Erythroblast (primary cell): ENCODE data around the gene SYN1.

Source experiments
- DNase-seq, 2 experiments: peaks; one replicate each; lab custom pipeline; 2025; lab: John Stamatoyannopoulos, UW
- GATA1 ChIP-seq: IDR thresholded peaks from 2 replicates; pipeline ENCODE4 v1.6.1; 2011; ENCODE audit warnings: low read depth, mild to moderate bottlenecking, control low read depth, low read length, moderate library complexity
- POLR2A ChIP-seq: IDR thresholded peaks from 2 replicates; pipeline ENCODE4 v1.6.1; 2011; ENCODE audit warnings: mild to moderate bottlenecking, low read length

SYN1 gene

DNA sequence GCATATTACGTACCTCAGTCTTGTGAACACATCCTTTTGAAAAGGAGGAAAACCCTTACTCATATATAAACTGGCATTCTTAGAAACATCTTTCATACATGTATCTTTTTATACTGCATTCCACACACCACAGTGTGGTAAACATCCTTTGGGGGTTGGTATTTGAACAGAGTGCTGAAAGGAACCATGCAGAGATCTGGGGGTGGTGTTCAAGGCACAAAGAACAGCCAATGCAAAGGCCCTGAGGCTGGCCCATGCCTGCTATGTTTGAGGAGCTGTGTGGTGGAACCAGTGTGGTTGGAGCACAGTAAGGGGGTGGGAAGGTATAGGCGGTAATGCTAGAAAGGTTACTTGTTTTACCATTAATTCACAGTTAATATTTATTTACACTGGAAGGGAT is 28.7 kb upstream of the SYN1 start:
- no peak for TF ChIP-seq POLR2A
- DNase-seq, result no peak

DNA sequence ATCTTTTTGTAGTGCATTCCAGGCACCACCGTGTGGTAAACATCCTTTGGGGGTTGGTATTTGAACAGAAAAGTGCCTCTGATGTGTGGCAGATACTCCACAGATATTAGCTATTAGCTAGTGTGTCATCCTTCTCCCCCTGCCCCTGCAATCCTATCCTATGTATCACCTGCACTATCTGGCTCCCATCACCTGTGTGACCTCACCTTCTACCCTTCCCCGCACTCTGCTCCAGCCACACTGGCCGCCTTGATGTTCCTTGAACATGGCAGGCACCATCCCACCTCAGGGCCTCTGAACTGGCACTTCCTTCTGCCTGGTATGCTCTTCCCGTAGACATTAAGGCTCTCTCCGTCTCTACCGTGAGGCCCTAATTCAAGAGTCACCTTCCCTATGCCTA is 27.0 kb upstream of the SYN1 start:
- DNase-seq, result no peak
- TF ChIP-seq GATA1 (no peak), POLR2A (no peak)

DNA sequence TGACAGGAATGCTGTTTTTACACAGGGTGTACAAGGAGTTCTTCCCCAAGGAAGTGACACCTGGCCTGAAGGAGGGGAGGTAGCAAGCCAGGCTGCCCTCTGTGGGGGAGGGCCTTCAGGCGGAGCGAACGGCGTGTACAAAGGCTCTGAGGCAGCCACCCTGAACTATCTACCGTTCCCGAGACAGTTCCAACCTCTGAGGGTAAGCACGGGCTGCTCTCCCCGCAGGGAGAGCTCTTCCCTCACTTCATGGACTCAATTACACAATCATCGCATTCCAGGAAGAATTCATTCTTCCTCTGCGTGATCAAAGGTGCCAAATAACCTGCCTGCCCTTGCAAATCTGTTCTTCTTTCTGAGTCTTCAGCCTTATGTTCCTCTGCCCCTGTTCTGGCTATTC is 25.9 kb upstream of the SYN1 start:
- no peak for TF ChIP-seq POLR2A
- no peak for TF ChIP-seq GATA1
- no peak for DNase-seq

DNA sequence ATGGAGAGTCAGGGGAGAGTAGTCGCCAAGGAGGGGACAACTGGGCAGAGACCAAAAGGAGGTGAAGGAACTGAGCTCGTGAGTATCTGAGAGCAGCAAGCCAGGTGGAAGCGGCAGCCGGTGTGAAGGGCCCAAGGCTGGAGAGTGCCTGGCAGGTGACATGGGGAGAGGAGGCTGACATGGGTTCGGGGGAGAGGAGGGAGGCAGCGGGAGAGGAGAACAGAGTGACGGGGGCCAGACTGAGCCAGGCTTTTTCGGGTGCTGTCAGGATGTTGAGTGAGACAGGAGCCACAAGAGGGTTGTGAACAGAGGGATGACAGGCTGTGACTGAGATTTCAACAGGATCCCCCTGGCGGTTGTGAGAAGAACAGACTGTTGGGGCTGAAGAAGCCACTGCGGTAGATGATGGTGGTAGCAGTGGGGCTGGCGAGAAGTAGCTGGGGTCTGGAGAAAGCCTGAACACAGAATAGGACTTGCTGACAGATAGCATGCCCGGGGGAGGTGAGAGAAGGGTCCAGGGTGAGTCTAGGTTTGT is 25.0 kb upstream of the SYN1 start:
- peak; percentile 13 to 32 for DNase-seq
- TF ChIP-seq GATA1 (no peak), POLR2A (no peak)

DNA sequence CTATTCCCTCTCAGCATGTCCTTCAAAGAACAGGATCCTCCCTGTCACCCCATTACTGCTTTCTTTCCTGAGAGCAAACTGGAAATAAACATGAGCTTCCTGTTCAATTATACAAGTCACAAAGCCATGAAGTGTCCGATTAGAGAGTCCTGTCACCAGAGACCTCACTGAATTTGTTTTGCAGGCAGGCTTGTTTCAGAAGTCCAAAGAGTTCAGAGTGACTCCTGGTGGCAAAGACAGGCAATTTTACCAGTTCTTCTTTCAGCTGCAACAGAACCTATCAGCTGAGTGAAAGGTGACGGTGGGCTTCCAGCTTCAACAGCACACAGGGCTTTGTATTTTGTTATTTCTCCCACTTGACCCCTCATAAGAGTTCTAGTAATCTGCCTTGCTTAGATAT is 24.3 kb upstream of the SYN1 start:
- TF ChIP-seq POLR2A (no peak), GATA1 (no peak)
- peak; percentile 13 to 33 for DNase-seq

DNA sequence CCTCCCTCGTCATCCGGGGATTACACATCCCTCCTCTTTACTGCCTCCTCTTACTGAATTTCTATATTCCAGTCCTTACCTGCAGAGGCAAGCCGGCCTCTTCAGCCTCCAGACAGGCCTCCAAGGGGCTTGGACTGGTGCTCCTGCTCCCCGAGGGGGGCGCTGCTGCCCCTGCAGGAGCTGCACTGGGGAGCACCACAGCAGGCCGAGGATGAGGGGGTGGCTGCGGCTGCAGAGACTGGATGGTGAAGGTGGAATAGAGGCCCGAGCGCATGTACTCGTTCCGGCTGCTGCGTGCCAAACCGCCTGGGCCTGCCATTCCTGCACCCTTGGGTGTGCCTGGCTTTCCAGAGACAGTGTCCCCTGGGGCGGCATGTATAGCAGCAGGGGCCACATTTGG is 19.2 kb upstream of the SYN1 start:
- no peak for DNase-seq
- TF ChIP-seq GATA1, result no peak
- no peak for TF ChIP-seq POLR2A

DNA sequence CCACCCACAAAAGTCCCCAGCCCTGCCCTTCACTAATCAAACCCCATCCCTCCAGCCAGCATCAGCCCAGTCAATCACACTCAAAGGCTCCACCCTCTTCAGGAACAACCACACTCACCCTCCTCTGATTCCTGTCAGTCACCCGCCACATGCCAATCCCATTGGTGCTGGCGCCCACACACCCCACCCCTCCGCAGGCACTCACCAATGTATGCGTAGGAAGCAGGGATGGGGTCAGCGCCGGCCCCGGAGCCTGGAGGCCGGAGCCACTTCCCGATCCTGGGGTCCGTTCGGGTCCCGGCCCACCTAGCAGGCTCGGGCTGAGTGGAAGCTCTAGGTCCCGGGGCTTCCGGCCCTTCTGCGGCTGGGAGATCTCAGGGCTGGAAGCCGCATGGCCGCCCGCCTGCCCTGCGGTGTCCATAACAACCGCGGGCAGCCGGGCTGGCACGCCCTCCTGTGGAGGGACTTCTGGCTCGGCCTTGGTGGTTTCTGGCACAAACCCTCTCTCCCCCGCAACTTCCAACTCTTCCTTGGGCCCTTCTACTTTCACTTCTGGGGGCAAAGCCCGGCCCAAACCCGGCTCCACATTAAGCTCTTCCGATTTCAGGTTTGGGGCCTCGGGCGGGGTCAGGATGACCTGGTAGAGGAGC is 18.0 kb upstream of the SYN1 start:
- no peak for TF ChIP-seq POLR2A
- peak; percentile 71 for DNase-seq

DNA sequence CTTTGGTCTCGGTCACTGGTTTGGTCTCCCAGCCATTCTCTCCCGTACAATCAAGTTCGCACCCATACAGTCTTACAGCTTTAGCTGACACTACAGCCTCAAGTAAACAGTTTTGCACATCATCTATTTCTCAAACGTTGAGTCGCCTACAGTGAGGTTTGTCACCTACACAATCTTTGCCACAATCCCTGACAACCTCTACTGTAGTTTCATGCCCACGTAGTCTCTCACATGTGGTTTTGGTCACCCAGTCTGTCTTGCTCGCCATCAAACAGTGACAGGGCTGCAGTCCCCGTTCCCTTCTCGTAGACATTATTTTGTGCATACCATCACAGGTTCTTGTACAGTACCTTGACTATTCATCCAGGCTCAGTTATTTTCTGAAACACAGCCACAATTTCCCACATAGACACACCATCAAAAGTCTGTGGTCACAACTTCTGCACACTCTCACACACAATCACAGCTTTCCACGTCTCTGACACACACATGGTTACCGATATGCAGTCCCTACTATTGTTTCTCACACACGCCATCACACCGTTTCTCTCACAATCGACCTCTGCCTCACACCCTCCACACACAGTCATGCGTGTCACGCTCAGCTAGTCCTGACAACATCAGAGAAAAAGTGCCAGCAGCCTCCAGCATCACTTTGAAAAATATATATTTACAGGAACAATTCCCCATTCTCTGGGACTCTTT is 15.4 kb upstream of the SYN1 start:
- DNase-seq, result no peak
- TF ChIP-seq POLR2A (no peak), GATA1 (no peak)

DNA sequence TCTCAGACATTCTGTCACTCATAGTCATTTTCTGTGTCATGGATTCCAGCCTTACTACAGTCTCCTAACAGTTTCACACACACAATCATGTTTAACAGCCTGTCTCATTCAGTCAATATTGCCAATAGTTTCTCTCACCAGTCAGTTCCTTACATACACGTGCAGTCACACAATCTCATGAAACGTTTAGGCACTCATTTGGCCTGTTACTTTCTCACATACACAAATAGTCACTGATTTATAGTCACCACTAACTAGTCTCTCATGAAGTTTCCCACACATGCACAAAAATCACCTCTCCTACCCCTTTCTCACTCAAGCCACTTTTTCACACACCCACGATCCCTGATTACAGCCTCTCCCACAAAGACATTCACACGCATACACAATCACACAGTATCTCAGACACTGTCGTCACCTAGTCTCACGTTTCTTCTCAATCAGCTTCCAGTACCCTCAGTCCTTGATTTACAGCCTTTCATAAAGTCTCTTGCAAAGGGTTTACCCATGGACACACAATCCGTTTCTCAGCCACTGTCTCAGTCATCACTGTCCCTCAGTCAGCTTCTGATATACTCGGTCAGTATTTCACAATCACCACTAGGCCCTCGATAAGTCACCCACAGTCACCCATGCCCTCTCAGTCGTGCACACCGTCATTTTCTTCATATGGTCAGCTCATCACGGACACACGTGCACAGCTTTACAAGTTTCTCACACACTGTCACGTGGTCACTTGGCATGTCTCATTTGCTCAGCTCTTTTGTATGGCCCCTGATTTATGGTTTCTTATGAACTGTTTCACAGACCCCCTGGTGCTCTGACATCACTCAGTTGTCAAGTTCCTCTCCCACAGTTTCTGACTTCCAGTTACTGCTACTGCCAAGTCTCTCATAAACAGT is 14.3 kb upstream of the SYN1 start:
- DNase-seq, result no peak
- TF ChIP-seq GATA1 (no peak), POLR2A (no peak)

DNA sequence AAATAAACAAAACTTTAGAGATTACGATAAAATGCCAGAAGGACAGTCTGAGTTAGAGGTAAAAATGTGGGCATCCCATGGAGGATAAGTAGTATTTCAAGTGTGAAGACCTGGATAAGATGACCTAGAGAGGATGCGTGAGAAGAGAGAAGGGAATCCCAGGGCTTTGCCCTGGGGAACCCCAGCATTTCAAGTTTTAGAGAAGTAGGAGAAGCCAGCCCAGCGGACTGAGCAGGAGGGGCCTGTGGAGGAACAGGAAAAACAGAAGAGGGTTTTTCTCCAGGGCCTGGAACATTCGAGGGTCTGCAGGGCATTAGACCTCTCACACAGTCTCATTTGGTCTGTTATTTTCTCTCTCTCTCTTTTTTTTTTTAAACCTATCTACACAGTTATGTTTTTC is 13.0 kb upstream of the SYN1 start:
- no peak for TF ChIP-seq POLR2A
- DNase-seq, result no peak

DNA sequence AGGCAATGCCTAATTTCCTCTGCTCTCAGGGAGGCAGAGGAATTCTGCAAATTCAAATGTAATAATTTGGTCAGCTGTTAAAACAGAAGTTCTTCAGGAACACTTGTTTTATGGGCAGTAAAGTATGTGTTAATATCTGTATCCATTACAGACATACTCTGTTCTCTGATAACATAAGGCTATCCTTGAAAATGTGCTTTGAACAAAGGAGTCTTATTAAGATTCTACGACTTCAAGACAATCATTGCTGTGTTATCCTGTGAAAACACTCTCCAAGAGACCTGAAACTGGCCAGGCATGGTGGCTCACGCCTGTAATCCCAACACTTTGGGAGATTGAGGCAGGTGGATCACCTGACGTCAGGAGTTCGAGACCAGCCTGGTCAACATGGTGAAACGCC is 12.0 kb upstream of the SYN1 start:
- TF ChIP-seq POLR2A, result no peak
- TF ChIP-seq GATA1, result no peak
- DNase-seq, result no peak

DNA sequence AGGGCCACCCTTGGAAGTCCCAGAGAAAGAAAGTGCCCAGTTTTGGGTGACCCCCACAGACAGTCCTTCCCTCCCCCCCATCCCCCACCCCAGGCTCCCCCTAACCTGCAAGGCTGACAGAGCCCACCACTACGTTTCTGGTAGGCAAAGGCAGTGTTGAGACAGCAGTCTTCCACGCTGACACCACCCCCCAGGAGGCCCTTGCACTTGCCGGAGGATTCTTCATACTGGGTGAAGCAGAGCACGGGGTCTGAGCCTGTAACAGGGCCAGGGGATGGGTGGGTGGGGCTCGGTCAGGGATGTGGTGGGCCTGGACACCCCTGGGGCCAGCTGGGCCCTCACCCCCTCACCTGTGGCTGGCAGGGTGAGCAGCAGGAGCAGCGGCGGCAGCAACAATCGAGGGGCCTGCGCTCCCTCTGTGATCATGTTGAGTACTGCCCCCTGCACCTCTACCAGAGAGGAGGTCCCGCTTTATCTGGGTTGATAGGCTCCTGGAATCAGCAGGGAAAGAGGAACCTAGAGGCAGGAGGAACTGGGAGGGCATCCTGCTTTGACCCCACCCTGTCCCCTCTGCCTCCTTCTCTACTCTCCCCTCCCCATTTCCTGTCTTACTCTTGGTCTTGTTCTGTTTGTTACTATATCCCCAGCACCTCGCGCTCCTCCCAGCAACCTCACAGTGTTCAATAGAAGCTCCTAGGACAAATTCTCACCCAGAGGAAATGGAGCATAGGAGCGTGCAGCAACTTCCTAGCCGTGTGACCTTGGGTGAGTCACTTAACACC is 10.0 kb upstream of the SYN1 start, which contains the start of gene CFP:
Gene CFP (minus strand): TSS at position 512 of the 782 bp plus-strand sequence. CDS start 86 bp downstream, at position 426.
- no peak for DNase-seq
- TF ChIP-seq GATA1, result no peak
- TF ChIP-seq POLR2A, result no peak

DNA sequence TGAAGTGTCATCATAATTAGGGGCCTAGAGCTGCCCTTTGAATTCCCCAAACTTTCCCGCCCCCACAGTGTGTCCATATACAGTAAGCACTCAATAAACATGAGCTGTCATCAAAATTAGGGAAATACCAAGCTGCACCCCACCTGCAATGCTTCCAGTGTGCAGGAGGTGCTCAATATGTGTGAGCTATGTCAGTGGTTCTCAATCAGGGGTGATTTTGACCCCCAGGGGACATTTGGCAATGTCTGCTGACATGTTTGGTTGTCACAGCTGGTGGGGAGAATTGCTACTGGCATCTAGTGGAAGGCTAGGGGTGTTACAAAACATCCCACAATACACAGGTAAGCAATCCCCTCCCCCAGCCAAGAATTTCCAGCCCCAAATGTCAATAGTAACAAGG is 9.3 kb upstream of the SYN1 start:
- no peak for TF ChIP-seq POLR2A
- no peak for TF ChIP-seq GATA1
- DNase-seq, result no peak

DNA sequence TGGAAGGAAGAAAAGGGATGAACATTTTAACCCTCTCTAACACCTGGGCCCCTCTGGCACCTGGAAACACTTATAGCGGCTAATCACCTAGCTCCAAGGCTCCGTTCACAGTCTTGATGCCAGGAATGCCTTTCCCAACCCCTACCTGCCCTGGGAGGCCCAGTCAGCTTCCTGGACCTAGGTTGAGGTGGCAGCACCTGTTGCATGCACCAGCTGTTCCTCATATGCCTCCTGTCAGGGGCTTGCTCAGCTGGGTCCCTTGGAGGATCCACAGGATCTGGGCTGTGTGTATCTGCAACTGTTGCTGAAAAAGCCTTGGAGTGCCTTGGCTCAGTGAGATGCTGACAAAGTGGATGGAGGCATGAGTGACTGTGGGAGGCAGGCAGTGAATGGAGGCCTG is 5.7 kb upstream of the SYN1 start:
- no peak for TF ChIP-seq GATA1
- no peak for TF ChIP-seq POLR2A
- DNase-seq, result no peak

DNA sequence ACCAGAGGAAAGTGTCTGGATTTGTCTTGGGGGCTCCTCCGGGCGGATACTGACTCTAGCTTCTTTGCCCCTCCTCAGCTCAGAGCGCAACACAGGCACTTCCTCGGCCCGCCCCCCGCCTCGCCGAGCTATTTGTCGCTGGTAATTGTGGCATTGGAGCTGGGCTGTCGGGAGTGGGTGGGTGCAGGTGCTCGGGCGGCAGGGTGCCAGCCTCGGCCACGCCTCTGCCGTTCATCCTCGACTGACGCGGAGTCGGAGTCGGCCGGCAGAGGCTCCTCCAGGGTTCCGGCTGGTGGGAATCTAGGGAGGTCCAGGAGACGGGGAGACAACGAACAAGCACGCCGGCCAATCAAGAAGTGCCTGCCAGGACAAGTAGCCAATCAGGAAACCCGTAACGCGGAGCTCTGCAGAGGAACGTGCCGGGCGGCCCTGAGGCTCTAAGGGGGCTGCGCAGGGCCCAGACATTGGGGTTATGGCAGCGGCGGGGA is 3.9 kb upstream of the SYN1 start:
- TF ChIP-seq POLR2A (no peak), GATA1 (no peak)
- peak; percentile 10 to 19 for DNase-seq
